ENCODE measurements around the gene EFCAB12. TPM values are rescaled to one million over a fixed set of nuclear protein-coding genes. Genes with fewer than 3 reads are reported as not detected.

The EFCAB12 gene
- total and polyA plus RNA-seq, 2 of the 13 experiments (the other 11 are each of a cell fraction or from before 2014, with no cell fraction given) = 0.31 to 2.4 TPM

DNA sequence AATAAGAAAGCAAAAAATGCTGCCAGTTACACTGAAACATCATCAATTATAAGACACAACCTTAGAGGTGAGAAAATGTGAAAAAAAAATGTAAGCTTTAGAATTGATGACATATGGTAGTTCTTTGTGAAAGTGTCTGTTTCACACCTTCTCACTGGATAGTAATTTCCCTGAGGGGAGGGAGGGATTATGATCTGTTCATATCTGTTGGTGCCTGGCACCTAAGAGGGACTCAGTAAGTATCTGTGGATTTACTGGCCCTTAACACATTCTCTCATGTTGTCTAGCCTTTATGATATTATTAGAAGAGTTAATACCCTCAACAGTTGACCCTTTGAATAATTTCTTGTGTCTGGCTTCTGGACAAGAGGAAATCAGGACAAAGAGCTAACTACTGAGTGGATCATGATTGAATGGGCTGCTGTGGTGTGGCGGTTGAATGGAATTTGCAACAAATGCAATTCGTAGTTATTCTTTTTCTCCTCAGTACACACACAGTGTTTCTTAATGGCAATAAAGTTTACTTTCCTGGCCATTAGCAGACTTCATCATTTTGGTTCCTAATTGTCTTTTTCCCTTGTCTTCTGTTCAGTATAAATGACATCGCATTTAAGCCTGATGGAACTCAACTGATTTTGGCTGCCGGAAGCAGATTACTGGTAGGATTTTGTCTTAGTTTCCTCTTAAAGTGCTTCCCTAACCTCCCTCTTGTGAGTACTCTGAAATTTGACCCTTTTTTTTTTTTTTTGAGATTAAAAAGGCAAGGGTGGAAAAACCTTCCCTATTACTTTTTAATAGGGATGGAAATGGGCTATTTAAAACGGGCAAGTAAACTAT, 21.1 kb upstream of the EFCAB12 start (continued):
- TF ChIP-seq ISL2 (CRISPR knock-in tag; IDR thresholded peaks at IDR 0.05) (no peak), SATB2 (CRISPR knock-in tag; IDR thresholded peaks at IDR 0.05) (no peak), ATF1 (CRISPR knock-in tag; IDR thresholded peaks at IDR 0.05) (no peak), ADNP (CRISPR knock-in tag; IDR thresholded peaks at IDR 0.05) (no peak)

DNA sequence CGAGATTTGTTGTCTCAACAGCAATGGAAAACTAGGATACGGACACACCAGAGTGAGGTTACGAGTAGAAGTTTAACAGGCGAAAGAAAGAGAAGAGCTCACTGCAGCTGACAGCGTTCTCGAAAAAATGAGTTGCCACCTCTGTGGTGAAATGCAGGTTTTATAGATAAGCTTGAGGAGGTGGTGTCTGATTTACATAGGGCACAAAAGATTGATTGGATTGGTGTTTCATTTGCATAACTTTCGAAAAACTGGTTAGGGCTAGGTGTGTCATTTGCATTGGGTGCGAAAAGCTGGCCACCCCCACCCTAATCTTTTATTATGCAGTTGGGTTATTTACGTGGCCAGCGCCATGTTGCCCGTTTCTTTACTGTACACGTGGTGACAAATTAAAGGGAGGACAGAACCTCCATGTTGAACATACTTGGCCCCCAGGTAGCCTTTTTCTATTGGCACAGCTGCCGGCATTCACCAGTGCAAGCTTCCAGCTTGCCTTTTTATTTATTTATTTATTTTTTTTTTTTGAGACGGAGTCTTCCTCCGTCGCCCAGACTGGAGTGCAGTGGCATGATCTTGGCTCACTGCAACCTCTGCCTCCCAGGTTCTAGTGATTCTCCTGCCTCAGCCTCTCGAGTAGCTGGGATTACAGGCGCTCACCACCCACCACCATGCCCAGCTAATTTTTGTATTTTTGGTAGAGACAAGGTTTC, 19.9 kb upstream of the EFCAB12 start:
- intact Hi-C loops (cut with micrococcal nuclease; ENCODE audit: unreplicated experiment) (no loop called here), in situ Hi-C loops (cut with HindIII; ENCODE audit: extremely low pct_ligation_motif_present, low pct_unique_long_range_greater_than_20kb) (no loop called here)
- ChIA-PET POLR2A (interaction anchor here (0.8 kb wide), 1 partner anchor 9 kb away, joined by 6 read pairs; the partner anchor contains the start of genes IFT122 and MBD4), CTCF (ENCODE audit: low intra/inter-chr PET ratio, low total read pairs) (no interaction called here)
- Histone ChIP-seq H3K79me2 (ENCODE audit: insufficient read depth, low read length) (no peaks in the 10 kb centered on the region), H3K4me2 (ENCODE audit: low read depth, low read length) (no peak overlapping the region), H3K9me3 (ENCODE audit: low read length) (no peaks in the 10 kb centered on the region), H3K36me3 (replicated peaks in 1 of 2; ENCODE audit: control insufficient read depth in 1 of 2, insufficient read depth in 2 of 2, low read length in 2 of 2) (no peaks in the 10 kb centered on the region), H3K4me3 (replicated peaks in 1 of 3; ENCODE audit: insufficient read depth in 1 of 3, low read depth in 2 of 3, low read length in 3 of 3) (no peak overlapping the region), H3K4me1 (ENCODE audit: insufficient read depth, low read length) (peaks cover 23% of the 10 kb centered on the region), H3K9ac (ENCODE audit: insufficient read depth, low read depth, low read length) (no peak overlapping the region), H3K27me3 (ENCODE audit: control insufficient read depth in 1 of 2, insufficient read depth in 2 of 2, low read length in 2 of 2) (no peaks in the 10 kb centered on the region), H3K27ac (ENCODE audit: extremely low read length, insufficient read depth, low read length) (no peak overlapping the region), H2AFZ (ENCODE audit: low read length) (no peak overlapping the region), H4K20me1 (ENCODE audit: insufficient read depth, low read length) (no peaks in the 10 kb centered on the region)
- 95% methylated on average over 18 of the region's 18 CpGs for WGBS (ENCODE audit: low lambda C conversion rate)
- no peak for ATAC-seq
- no peak for FAIRE-seq
- BruUV-seq (replicated peaks) = no TSS peak
- DNase-seq (ENCODE audit: low spot score) = no peak
- TF ChIP-seq, protein P1, sequence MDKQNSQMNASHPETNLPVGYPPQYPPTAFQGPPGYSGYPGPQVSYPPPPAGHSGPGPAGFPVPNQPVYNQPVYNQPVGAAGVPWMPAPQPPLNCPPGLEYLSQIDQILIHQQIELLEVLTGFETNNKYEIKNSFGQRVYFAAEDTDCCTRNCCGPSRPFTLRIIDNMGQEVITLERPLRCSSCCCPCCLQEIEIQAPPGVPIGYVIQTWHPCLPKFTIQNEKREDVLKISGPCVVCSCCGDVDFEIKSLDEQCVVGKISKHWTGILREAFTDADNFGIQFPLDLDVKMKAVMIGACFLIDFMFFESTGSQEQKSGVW (CRISPR knock-in tag; IDR thresholded peaks at IDR 0.05; ENCODE audit: borderline replicate concordance) = no peak
- TF ChIP-seq PAWR (CRISPR knock-in tag; IDR thresholded peaks at IDR 0.05; ENCODE audit: borderline replicate concordance) = no peak
- no peak for TF ChIP-seq SMYD3 (CRISPR knock-in tag; IDR thresholded peaks at IDR 0.05)
- TF ChIP-seq ATM (IDR thresholded peaks at IDR 0.05; ENCODE audit: borderline replicate concordance) = no peak
- no peak for TF ChIP-seq CENPX (CRISPR knock-in tag; IDR thresholded peaks at IDR 0.05)
- TF ChIP-seq GLI4 (CRISPR knock-in tag; IDR thresholded peaks at IDR 0.05; ENCODE audit: borderline replicate concordance) = no peak
- no peak for TF ChIP-seq TCF12 (IDR thresholded peaks at IDR 0.05)
- no peak for TF ChIP-seq TCF12 (CRISPR knock-in tag; IDR thresholded peaks at IDR 0.05)
- TF ChIP-seq GTF2F1 (IDR thresholded peaks at IDR 0.05; ENCODE audit: low read length) = no peak
- no peak for TF ChIP-seq HNRNPLL (IDR thresholded peaks at IDR 0.05; ENCODE audit: low read depth, low read length, poor library complexity, severe bottlenecking)
- TF ChIP-seq, protein P2, sequence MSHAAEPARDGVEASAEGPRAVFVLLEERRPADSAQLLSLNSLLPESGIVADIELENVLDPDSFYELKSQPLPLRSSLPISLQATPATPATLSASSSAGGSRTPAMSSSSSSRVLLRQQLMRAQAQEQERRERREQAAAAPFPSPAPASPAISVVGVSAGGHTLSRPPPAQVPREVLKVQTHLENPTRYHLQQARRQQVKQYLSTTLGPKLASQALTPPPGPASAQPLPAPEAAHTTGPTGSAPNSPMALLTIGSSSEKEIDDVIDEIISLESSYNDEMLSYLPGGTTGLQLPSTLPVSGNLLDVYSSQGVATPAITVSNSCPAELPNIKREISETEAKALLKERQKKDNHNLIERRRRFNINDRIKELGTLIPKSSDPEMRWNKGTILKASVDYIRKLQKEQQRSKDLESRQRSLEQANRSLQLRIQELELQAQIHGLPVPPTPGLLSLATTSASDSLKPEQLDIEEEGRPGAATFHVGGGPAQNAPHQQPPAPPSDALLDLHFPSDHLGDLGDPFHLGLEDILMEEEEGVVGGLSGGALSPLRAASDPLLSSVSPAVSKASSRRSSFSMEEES (CRISPR knock-in tag; IDR thresholded peaks at IDR 0.05) = no peak
- no peak for TF ChIP-seq ZKSCAN1 (IDR thresholded peaks at IDR 0.05; ENCODE audit: low read length)
- no peak for TF ChIP-seq ZZZ3 (CRISPR knock-in tag; IDR thresholded peaks at IDR 0.05; ENCODE audit: borderline replicate concordance)
- no peak for TF ChIP-seq HHEX (CRISPR knock-in tag; IDR thresholded peaks at IDR 0.05)
- no peak for TF ChIP-seq NFKBIZ (CRISPR knock-in tag; IDR thresholded peaks at IDR 0.05)
- TF ChIP-seq ZSCAN25 (CRISPR knock-in tag; IDR thresholded peaks at IDR 0.05) = no peak
- no peak for TF ChIP-seq STAG1 (CRISPR knock-in tag; IDR thresholded peaks at IDR 0.05)
- TF ChIP-seq ZNF207 (IDR thresholded peaks at IDR 0.05; ENCODE audit: borderline replicate concordance) = no peak

Measured in HepG2 (cell line).